GM19438 (cell line): ENCODE data around the gene MOV10.

Experiments used
- ATAC-seq: cut with Tn5 transposase; IDR thresholded peaks from one replicate; pipeline ENCODE4 v1.9.1; 2021; ENCODE audit warnings: low read depth; ENCODE audit not compliant: unreplicated experiment

Gene MOV10

DNA sequence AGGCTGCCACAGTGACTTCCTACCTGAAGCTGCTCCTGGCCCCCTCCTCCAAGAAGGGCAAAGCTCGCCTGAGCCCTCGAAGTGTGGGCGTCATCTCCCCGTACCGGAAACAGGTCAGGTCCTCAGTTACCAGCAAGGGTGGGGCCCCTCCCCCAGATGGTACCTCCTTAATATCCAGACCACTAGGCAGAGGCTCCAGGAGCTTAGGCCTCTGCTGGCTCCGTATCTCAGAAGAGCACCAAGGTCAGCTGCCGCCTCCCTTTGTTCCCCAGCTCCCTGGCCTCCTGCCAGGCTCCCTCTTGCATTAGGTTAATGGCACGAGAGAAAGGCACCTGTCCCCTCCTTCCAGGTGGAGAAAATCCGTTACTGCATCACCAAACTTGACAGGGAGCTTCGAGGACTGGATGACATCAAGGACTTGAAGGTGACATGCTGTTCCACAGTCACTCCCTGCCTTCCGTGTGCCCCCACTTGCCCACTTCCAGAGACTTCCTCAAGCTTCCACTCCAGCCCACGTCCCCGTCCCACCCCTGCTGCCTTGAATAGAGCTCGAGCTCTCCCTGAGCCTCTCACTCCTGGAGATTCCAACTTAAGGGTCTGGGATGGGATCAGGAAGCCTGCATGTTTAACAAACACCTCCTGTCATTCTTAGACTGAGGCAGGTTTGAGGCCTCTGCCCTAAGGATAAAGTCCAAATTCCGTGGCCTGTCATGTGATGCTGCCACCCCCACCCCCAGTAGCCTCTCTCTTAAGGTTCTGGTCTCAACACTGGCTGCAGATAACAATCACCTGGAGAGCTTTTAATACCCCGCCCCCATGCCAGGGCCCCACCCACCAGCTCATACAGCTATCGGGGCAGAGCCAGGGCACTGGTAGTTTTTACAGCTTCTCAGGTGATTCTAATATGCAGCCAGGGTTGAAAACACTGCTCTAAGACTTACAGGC is 24.2 kb downstream of the MOV10 start:
- ATAC-seq: no peak

DNA sequence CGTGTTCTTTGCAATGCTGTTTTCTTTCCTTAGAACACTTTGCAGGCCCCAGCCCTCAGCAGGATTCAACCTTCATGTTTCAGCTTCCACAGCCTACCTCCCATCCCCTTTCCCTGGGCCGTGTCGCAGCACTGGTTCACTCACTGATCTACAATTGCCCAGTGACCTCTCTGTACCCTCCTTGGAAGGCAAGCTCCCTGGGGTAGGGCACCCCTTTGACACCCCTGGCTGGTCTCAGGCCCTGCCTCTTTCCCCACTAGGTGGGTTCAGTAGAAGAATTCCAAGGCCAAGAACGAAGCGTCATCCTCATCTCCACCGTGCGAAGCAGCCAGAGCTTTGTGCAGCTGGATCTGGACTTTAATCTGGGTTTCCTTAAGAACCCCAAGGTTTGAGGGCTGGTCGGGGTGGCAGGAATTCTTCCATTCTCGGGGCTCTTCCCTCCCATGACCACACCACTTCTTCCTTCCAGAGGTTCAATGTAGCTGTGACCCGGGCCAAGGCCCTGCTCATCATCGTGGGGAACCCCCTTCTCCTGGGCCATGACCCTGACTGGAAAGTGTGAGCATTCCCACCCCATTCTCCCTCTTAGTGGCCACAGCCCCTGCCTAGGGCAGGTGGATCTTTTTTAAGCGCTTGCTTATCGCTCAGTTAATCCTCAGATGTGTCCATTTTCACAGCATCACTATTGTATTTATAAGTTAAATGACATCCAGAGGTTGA is 25.1 kb downstream of the MOV10 start:
- no peak for ATAC-seq

DNA sequence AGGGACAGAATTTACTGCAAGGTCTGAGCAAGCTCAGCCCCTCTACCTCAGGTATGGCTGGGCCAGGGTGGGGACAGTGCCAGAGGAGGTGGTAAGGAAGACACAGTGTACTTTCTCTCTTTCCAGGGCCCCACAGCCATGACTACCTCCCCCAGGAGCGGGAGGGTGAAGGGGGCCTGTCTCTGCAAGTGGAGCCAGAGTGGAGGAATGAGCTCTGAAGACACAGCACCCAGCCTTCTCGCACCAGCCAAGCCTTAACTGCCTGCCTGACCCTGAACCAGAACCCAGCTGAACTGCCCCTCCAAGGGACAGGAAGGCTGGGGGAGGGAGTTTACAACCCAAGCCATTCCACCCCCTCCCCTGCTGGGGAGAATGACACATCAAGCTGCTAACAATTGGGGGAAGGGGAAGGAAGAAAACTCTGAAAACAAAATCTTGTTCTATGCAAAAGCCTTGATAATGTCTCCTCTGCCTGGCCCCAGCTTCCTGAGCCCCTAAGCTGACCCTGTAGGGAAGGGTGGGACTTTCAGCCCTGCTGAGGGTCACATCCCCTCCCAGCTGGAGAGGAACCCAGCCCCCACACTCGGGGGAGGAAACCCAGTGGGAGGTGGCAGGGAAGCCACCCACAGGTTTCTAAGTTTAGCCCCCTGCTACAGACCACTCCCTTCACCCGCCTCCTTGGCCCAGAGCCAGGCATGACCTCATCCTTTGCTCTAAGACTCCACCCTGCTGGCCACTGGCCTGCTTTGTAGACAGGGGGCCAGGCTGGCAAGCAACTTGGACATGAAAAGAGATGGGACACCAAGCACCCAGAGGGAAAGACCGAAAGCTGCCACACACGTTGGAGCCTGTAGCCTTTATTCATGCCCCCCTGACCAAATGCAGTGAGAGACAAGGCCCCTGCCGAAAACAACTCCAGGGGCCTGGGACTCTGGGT is 26.1 kb downstream of the MOV10 start:
- peak; percentile 43 for ATAC-seq

DNA sequence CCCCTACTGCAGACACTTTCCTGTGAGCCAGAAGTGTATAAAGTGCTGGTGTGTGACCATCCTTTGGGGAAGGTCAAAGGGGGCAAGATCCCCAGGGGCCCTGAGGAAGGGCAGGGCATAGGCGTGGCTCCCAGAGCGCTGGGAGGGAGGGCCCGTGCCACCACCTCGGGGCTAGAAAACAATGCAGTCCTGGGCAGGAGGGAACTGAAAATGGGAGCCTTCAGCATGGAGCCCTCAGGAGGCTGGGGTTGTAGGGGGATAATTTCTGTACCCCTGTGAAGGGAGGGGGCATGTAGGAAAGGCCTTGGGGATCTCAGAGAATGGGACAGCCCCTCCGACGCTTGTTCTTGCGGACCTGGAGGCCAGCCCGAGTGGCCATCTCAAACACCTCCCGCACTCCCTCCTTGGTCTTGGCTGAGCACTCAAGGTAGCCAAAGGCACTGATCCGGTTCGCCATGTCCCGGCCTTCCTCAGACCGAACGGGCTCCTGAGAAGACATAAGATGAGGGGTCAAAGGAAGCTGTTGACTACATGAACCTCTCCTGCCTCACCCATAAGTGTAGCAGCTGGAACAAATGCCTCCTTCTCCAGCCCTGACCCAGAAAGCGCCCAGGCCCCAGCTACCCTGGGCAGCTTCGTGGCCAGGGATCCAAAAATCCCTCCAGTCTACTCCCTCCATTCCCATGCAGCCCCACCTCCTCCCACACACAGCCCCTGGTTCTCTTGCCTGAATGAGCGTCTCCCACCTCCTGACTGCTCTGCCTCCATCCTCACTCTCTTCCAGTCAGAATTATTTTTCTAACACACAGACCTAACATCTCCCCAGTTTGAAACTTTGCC is 27.0 kb downstream of the MOV10 start:
- no peak for ATAC-seq

DNA sequence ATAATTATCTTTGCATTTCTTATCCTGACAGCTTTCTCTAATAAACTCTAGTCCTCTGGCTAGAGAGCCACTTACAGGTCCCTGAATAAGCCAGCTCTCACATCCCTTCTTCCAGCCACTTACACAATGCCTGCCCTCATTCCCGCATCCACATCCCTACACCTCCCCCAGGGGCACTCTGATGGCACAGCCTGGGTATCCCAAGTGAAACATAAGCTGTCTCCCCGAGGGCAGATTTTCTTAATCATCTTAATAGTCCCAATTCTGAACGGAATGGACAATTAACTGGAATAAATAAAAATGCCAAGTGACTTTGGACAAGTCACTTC is 27.6 kb downstream of the MOV10 start:
- no peak for ATAC-seq

DNA sequence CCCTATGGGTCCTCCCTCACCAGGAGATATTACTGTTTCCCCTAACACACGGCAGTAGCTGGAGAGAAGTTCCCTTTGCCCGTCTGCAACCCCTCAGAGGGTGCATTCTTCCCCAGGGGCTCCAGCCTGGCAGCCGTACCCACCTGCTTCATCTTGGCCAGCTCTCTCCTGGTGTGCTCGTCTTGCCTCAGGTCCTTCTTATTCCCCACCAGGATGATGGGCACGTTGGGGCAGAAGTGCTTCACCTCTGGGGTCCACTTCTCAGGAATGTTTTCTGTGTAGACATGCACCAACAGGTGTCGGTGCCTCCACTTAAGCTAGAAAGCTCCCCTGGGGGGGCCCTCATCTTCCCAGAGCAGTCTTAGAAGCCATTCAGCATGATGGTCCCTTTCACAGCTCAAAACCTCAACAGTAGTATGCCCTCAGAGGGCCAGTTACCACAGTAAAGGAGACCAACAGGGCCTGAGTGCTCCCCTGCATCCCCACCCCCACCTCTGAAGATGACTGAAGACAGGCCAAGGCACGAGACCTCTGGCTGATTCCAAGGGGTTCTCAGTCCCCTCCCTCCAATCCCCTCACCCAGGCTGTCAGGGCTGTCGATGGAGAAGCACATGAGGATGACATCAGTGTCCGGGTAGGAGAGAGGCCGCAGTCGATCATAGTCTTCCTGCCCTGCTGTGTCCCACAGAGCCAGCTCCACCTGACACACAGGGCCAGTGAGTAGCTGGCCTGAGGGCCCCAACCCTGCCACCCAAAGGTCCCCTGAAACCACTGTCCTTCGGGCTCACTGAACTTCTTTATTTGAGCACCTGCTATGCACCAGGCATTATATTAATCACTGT is 28.2 kb downstream of the MOV10 start:
- no peak for ATAC-seq

DNA sequence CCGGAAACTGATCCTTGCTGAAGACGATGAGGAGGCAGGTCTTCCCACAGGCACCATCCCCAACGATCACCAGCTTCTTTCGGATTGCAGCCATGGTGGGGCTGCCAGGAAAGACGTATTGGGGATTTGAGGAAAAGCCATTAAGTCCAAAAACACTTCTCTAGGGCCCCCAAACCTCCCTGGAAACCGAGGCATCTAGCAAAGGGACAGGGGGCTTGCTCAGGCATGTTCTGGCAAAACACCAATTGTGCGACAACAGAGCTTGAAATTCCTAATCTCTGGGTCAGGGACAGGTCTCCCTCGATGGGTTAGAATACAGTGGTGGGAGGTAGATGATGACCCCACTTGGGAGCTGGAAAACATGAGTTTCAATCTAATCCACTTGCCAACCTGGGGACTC is 29.2 kb downstream of the MOV10 start:
- no peak for ATAC-seq

DNA sequence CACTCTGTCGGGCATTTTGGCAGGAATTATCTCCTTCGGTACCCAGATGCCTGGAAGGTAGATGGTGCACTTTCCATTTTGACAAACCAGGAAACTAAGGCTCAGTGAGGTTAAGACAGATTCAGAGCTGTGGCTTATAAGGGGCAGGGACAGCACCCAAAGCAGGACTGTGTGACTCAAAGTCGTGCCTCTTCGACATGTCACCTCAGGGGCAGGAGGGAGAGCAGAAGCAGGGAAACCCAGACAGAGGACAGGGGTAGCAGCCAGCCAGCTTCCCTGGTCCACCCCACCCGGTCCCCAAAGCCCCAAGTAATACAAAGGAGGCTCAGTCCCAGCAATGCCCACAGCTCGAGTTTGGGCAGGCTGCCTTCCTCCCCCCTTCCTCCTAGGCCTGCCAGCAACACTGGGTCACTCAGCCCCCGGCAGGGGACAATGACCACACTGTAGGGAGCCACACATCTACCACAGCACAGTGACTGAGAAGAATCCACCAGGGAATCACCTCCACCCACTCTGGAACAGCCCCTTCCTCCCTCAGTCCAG is 30.0 kb downstream of the MOV10 start:
- ATAC-seq: no peak

DNA sequence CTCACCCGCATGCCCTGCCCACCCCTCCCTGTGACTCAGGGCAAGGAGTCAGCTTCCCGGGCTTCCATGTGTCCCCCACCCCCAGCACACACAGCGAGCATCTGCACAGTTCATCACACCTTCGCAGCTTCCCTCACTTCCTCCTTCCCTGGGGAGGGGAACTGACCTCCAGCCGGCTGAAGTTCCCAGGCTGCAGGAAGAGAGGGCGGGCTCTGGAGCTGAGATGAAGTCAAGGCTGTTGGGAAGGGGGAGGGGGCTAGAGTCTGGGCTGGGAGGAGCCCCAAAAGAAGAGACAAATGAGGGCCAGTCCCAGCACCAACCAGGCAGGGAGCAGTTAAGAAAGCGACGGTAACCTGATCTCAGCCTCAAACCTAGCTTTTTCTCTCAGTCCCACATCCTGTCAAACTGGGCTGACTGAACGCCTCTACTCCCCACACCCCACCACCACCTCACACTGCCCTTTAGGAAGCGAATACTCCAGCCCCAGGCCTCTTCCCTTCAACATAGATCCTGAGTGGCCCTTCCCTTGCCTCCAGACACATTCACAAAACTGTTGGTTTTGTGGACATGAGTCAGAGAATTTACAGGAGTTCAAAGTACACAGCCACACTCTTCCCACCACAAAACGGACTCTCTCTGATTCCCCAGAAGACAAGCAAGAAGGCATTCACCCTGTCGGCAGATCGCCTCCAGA is 30.6 kb downstream of the MOV10 start:
- ATAC-seq: peak; percentile 70

DNA sequence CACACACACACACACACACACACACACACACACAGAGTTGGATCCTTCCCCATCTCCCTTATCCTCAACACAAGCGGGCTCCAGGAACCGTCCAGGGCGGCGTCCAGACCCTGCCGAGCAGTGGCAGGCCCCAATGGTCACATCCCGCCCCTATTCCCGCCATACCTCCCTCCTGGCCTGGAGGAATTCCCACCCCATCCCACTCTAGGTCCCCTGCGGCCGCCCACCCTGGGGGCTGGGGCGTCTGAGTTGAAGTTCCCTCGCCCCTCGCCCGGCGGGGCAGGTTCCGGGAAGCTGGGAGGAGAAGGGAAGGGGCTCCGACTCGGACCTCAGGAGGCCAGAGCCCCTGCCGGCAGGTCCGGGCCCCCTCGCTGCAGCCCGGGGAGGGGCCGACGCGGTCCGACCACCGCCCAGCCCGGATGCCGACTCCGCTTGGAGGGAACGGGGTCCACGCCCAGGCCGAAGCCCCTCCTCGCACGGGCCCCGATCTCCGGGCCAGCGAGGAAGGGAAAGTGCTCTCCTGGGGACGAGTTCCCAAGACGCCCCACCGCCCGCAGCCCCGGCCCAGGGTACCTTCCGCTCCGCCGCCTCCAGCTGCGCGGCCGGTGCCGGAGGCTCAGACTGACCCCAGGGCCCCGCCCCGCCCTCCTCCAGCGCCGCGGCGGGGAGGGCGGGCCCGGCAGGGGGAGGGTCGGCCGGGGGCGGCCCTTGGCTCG is 32.2 kb downstream of the MOV10 start, which contains the start of gene RHOC:
Gene RHOC (minus strand): TSS at position 623 of the 716 bp plus-strand sequence. CDS start 3,328 bp downstream, outside the sequence.
- peak; percentile 56 for ATAC-seq

DNA sequence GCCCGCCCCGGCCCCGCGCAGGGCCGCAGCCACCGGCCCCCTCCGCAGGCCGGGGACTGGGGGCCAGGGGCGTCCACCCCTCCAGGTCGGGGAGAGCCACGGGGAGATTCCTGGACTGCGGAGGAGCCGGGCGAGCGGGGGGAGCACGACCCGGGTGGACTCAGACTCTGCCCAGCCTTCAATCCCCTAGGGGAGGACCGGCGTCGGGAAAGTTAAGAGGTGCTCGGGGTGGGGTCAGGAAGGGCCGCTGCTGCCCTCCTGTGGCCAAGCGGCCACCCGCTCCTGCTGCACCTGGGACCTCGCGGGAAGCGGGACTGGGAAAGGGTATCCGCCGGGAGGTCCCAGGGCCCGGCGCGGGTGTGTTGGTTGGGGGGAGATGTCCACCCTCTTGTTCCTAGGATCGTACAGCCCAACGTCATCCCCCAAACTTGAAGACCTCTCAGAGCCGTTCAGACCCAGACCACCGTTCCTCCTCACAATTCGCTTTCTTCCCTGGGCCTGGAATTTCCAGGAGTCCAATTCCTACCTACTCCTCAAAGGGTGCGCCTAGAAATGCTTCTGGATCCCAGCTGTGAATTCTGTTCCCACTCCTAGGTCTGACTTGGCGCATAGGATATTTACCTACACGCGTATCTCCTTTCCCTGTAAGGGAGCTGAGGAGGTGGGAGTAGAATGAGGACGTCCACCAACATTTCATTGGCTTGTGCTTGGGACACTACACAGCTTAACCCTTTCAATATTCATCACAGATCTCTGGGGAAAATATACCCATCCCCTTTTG is 33.0 kb downstream of the MOV10 start:
- ATAC-seq: peak; percentile 49

DNA sequence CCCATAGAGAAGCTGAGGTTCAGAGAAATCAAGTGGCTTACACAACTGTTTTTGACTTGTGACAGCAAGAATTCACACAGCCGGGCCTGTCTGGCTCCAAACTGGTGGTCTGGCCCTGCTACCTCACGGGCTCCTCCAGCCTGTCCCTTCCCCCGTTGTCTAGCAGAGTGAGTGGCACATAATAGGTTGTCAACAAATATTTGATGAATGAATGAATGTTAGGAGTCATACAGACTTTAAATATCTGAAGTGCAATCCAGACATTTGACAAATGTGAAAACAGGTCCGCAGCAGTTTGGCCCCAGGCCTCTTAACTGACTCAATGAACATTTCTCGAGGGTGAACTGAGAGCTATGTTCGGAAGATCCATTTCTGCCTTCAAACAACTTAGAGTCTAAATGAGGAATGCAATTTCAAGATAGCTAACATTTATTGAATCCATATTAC is 33.6 kb downstream of the MOV10 start:
- no peak for ATAC-seq

DNA sequence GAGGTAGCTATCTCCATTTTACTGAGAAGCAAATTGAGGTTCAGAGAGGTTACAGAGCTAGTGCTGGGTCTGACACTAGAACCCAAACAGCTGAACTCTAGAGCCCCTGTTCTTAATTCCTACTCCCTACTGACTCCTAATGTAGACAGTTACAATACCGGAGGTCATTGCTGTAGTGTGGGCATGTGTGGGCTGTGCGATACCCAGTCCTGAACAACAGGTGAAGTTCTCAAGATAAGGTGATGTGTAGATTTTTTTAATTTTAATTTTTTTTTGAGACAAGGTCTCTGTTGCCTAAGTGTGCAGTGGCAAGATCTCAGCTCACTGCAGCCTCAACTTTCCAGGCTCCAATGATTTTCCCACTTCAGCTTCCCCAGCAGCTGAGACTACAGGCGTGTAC is 34.0 kb downstream of the MOV10 start:
- no peak for ATAC-seq

DNA sequence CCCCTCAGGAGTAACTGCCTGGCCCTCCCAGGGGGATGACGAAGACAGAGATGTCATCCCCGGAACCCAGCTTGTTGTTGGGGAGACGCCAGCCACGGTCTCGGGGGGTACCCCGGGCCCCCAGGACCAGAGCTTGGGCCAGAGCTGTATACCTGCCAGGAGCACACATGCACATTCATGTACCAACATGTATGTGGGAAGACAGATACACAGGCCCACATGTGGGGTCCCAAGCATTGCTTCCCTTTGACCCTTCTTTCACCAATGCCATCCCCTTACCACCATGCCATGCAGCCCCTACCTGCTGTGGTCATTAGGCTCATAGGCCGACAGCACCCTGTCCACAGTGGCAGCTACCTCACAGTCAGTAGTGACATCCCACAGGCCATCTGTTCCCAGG is 35.7 kb downstream of the MOV10 start:
- no peak for ATAC-seq

DNA sequence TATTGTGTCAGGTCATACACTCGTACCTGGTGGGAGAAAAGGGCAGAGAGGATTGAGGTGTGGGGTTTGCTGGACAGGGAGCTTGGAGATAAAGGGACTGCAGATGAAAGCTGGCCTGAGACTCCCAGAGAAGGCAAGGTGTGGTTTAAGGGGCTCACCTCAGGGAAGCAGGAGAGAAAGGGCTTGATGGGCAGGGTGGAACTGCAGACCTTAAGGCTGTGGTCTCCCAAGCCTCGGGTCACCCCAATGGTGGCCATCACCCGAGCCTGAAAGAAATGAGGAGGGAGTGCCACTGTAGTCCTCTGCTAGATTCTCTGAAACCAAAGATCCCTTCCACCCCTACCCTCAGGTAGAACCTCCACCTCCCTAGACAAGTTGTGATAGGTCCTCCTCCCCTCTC is 36.1 kb downstream of the MOV10 start:
- no peak for ATAC-seq

DNA sequence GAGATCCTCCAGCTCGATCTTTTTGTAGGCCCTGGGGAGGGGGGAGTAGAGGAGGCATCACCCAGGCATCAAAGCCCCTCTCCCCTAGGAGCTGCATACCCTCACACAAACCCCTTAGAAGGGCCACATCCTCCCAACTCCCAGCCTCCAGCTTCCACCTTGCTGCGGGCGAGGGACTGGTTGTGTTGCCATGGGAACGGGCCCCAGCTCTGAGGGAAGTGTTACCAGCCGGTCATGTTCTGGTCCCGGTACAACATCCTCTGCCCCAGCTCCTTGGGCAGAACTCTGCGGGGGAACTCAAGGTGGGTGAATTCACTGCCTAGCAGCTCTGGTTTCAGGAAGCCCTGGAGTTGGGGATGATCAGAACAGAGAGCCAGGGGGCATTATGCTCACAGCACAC is 36.6 kb downstream of the MOV10 start:
- ATAC-seq: no peak

DNA sequence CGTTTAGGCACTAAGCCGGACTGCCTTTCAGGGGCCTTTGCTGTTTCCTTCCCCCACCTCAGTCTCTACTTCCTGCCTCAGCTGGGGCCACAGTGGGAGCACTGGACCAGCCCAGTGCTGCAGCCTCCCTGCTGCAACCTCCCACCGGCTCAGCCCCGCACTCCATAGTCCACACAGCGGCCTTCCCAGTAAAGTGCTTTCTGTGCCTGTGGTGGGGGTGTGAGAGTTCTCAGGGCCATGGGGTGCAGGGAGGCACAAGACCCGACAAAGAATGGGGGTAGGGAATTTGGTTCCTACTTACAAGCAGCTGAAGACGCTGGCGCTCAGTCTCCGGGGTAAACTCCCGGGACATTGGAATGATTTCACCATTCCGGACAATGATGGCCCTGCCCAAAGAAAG is 37.2 kb downstream of the MOV10 start:
- ATAC-seq: no peak
